ENCODE results near the gene SAMD4A.
"Not testable (repeated sequence)": the region's sequence is repeated elsewhere in the genome, so short reads cannot be mapped to it uniquely, and the experiment has no call there.

Gene SAMD4A

GRCh38 chr14:54739514-54739913 is 172.6 kb downstream of the SAMD4A start:
- FAIRE-seq (no peak), DNase-seq (ENCODE audit: insufficient read length, low spot score) (no peak)
- no peak for TF ChIP-seq POLR2A (IDR thresholded peaks at IDR 0.05; ENCODE audit: low read depth, low read length)

- no peak for DNase-seq (ENCODE audit: insufficient read length, low spot score)
- FAIRE-seq = no peak
- TF ChIP-seq POLR2A (IDR thresholded peaks at IDR 0.05; ENCODE audit: low read depth, low read length) = no peak
Measured at GRCh38 chr14:54742492-54743350, 175.8 kb downstream of the SAMD4A start.

- no peak for TF ChIP-seq POLR2A (IDR thresholded peaks at IDR 0.05; ENCODE audit: low read depth, low read length)
- FAIRE-seq (no peak), DNase-seq (ENCODE audit: insufficient read length, low spot score) (no peak)
Measured at GRCh38 chr14:54743382-54743781, 176.5 kb downstream of the SAMD4A start.

- DNase-seq (ENCODE audit: insufficient read length, low spot score) (no peak), FAIRE-seq (no peak)
- TF ChIP-seq POLR2A (IDR thresholded peaks at IDR 0.05; ENCODE audit: low read depth, low read length) = no peak
Measured at GRCh38 chr14:54746019-54746418, 179.1 kb downstream of the SAMD4A start.

DNA sequence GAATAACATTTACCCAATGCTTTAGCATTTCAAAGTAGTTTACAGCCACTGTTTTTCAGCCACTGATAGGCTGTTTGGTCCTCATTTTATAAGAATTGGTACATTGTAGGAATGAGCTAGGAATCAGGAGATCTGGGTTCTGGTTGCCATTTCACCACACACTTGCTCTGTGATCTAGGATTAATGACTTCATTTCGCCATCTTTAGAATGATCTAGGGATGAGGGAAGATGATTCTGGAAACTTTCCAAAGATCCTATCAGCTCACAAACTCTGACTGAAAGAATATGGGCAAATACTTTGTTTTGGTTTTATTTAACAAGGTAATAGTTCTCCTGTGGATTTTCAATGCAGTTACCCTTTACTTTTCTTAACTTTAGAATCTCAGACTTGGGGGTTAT is 180.7 kb downstream of the SAMD4A start:
- TF ChIP-seq POLR2A (IDR thresholded peaks at IDR 0.05; ENCODE audit: low read depth, low read length) = no peak

GRCh38 chr14:54749180-54749579 is 182.3 kb downstream of the SAMD4A start:
- TF ChIP-seq POLR2A (IDR thresholded peaks at IDR 0.05; ENCODE audit: low read depth, low read length) = no peak
- no peak for FAIRE-seq

More for the DNA sequence above, 180.7 kb downstream of the SAMD4A start:
- DNase-seq (ENCODE audit: insufficient read length, low spot score) (no peak), FAIRE-seq (no peak)

DNA sequence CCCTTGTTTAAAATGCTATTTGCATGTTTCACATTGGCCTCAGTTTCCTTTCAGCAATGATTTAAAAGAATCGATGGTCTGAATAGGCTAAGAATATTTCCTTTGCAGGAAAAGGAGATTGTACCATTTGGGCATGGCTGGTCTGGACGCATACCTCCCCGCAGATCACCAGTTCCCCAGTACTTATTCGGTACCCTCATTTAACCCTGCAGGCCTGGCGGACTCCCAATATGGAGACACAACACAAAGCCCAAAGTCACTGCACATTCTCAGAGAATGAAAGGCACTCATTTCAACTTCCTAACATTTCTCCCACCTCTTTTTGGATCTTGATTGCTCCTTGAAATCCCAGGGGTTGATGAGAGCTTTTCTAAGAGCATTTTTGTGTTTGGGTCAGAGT is 182.8 kb downstream of the SAMD4A start:
- no peak for DNase-seq (ENCODE audit: insufficient read length, low spot score)
- no peak for TF ChIP-seq POLR2A (IDR thresholded peaks at IDR 0.05; ENCODE audit: low read depth, low read length)
- no peak for FAIRE-seq

More at GRCh38 chr14:54749180-54749579, 182.3 kb downstream of the SAMD4A start:
- no peak for DNase-seq (ENCODE audit: insufficient read length, low spot score)

GRCh38 chr14:54752611-54753010 is 185.7 kb downstream of the SAMD4A start:
- not testable (repeated sequence) for FAIRE-seq; DNase-seq (ENCODE audit: insufficient read length, low spot score)

GRCh38 chr14:54753396-54753795 is 186.5 kb downstream of the SAMD4A start:
- not testable (repeated sequence) for DNase-seq (ENCODE audit: insufficient read length, low spot score); FAIRE-seq

DNA sequence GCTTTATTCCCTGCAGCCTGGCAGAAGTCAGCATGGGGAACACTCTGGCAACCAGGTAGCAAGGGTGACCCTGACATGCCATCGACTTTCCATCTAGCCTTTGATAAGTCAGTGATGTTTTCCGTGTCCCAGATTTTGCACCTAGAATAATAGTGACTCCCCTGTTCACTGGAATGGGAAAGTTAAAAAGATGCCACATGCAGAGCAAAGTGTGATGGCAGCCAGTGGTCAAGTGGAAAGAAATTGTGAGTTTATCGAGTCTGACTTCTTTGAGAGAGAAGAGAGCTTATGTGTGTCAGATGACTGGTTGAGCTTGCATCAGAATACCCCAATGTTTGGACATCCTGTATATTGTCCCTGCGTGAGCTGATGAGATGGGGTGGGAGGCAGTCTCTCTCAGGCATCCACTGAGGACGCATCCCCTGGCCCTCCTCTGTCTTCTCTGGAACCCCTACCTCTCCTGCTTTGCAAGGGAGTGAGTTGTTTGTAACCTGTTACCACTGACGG is 187.2 kb downstream of the SAMD4A start:
- TF ChIP-seq POLR2A (IDR thresholded peaks at IDR 0.05; ENCODE audit: low read depth, low read length) = no peak
- no peak for FAIRE-seq
- DNase-seq (ENCODE audit: insufficient read length, low spot score) = no peak

DNA sequence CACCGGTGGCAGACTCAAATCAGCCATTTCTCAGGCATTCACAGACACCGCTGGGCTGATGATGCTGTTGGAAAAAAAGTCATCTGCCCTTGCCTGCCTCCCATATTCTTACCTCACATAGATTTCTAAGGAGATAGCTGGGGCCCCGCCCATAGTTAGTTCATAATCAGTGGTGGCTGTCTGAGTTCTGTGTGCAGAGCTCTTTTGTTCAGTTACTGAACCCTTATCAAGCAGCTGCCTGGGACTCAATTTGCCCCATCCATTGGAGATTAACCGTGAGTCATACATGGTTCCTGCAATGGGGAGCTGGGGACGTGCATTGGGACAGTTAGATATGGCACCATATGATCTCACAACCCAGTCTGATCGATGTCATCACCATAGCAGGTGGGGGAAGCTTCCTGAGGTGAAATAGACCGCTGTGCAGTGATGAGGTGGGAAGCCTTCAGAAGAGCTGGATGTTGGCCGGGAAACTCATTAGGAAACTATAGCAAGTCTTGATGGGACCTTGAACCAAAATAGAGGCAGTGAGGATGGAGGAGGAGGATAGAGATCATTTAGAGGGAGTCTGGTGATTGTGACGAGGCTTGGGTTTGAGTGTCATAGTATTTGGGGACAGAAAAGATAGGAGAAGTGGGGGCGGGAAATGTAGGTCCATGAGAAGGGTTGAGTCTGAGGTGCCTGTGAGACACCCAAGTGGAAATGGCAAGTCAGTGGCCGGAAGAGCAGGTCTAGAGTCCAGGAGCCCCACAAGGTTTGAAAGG is 187.9 kb downstream of the SAMD4A start:
- no peak for DNase-seq (ENCODE audit: insufficient read length, low spot score)
- no peak for TF ChIP-seq POLR2A (IDR thresholded peaks at IDR 0.05; ENCODE audit: low read depth, low read length)
- FAIRE-seq = no peak

DNA sequence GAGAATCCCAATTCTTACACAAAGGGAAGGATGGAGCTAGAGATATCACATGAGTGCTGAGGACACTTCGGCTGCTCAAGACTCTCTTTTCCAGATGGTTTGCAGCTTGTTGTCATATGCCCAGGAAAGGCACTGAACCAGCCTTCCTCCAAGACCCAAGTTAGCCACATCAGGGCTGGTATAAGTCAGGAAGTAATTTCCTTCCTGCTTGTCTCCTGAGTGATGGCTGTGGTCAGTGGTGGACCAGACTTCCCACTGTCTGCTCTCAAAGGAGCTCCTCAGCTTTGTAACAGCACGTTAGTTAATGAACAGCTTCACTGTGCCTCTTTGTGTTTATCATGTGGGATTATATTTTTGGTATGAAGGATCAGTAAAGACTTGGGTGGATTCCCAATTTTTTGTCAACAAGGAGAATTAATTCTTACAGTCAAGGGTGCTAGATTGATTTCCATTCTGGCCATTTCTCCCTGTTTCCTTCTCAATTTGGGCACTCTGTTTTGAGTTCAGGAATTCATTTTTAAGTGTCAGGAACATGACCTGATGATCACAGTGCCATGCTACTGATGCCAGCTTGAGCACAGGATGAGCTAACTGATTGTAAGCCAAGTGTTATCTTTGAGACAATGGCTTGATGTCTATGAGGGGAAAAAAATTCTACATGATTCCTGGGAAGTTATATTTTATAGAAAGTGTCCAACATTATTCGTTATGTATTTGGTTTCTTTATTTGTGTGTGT is 189.9 kb downstream of the SAMD4A start:
- FAIRE-seq = no peak
- DNase-seq (ENCODE audit: insufficient read length, low spot score) = no peak
- TF ChIP-seq POLR2A (IDR thresholded peaks at IDR 0.05; ENCODE audit: low read depth, low read length) = no peak

- FAIRE-seq = no peak
- DNase-seq (ENCODE audit: insufficient read length, low spot score) = no peak
- TF ChIP-seq POLR2A (IDR thresholded peaks at IDR 0.05; ENCODE audit: low read depth, low read length) = no peak
Measured at GRCh38 chr14:54758041-54758440, 191.1 kb downstream of the SAMD4A start.

All from H54 (cell line).